GM12878 (cell line): ENCODE data around the gene CLEC16A. TPM values are rescaled to one million over a fixed set of nuclear protein-coding genes. Genes with fewer than 3 reads are reported as not detected.

ENCODE experiments used
- ATAC-seq: fragments of 200-7000 bp; cut with Tn5 transposase; 3 replicates; pipeline ENCODE4 v1.9.1; 2020; ENCODE audit warnings: mild to moderate bottlenecking, moderate library complexity
- BruUV-seq: library from RNA; stranded (reverse); fragments of 400-500 nt; replicated peaks from 2 replicates; lab custom pipeline; 2021; lab: Mats Ljungman, UMichigan
- CTCF ChIA-PET: fragments of 300-600 bp; sonication (Branson Sonifier 250); formaldehyde crosslinking; extraction: SDS; loops from one replicate; lab custom pipeline; 2021; ENCODE audit warnings: inconsistent platforms; lab: Yijun Ruan, JAX
- POLR2A ChIA-PET: fragments of 350-600 bp; formaldehyde crosslinking; extraction: SDS; loops from one replicate; lab custom pipeline; 2021; ENCODE audit warnings: inconsistent platforms; lab: Charles Lee
- RAD21 ChIA-PET: fragments of 300-600 bp; sonication (Branson Sonifier 250); formaldehyde crosslinking; loops from one replicate; lab custom pipeline; 2023; ENCODE audit warnings: antibody characterized with exemption; ENCODE audit not compliant: unreplicated experiment; lab: Charles Lee
- SMC1A ChIA-PET: fragments of 300-600 bp; sonication (Branson Sonifier 250); formaldehyde crosslinking; loops from one replicate; lab custom pipeline; 2023; ENCODE audit not compliant: unreplicated experiment, uncharacterized antibody; lab: Charles Lee
- DNase-seq: peaks from one replicate; pipeline ENCODE4 v3.0.0-alpha.2; 2011; ENCODE audit warnings: low read depth, low spot score
- FAIRE-seq: peaks from 3 replicates; lab custom pipeline; 2011; peaks lifted over from hg19 to GRCh38; lab: Jason Lieb, UNC
- H2AFZ ChIP-seq: 2 replicates; pipeline ENCODE4 v1.6.0; 2011; ENCODE audit warnings: low read depth, low read length, control low read depth; ENCODE audit not compliant: control insufficient read depth
- H3K27ac ChIP-seq: 2 replicates; pipeline ENCODE4 v1.5.1; 2011; ENCODE audit warnings: control low read depth; ENCODE audit not compliant: control insufficient read depth, insufficient read depth
- H3K27me3 ChIP-seq, 2 experiments: replicated peaks in 1 of 2; 2 replicates each; pipeline versions ENCODE4 v1.6.0 to v1.6.1; 2011; ENCODE audit warnings: low read length in 1 of 2; ENCODE audit not compliant: control insufficient read depth in 2 of 2, insufficient read depth in 2 of 2
- H3K36me3 ChIP-seq, 2 experiments: 2 replicates each; pipeline ENCODE4 v1.5.1; 2011; ENCODE audit warnings: low read length in 1 of 2; ENCODE audit not compliant: control insufficient read depth in 2 of 2, insufficient read depth in 2 of 2
- H3K4me1 ChIP-seq: 2 replicates; pipeline ENCODE4 v1.6.1; 2011; ENCODE audit warnings: mild to moderate bottlenecking, low read length, moderate library complexity, mixed read lengths; ENCODE audit not compliant: control insufficient read depth, insufficient read depth
- H3K4me2 ChIP-seq: 2 replicates; pipeline ENCODE4 v1.6.0; 2011; ENCODE audit warnings: control low read depth; ENCODE audit not compliant: control insufficient read depth, insufficient read depth
- H3K4me3 ChIP-seq: fragments of 200-600 bp; sonication (generic); 2 replicates; pipeline ENCODE4 v1.5.1; 2016
- H3K79me2 ChIP-seq: 2 replicates; pipeline ENCODE4 v1.6.0; 2011; ENCODE audit warnings: low read length; ENCODE audit not compliant: control insufficient read depth, insufficient read depth
- H3K9ac ChIP-seq: 2 replicates; pipeline ENCODE4 v1.8.0; 2011; ENCODE audit warnings: low read length, control low read depth, mixed read lengths; ENCODE audit not compliant: control insufficient read depth, insufficient read depth
- H3K9me3 ChIP-seq: replicated peaks from 3 replicates; pipeline ENCODE4 v1.5.1; 2011; ENCODE audit warnings: mild to moderate bottlenecking, low read length; ENCODE audit not compliant: control insufficient read depth, insufficient read depth
- H4K20me1 ChIP-seq: 2 replicates; pipeline ENCODE4 v1.6.0; 2011; ENCODE audit not compliant: control insufficient read depth, insufficient read depth
- ETV6 ChIP-seq, 2 experiments: fragments of 450-650 bp in 1 of 2; IDR thresholded peaks in 1 of 2; conservative IDR thresholded peaks in 1 of 2; 2 replicates each; pipeline ENCODE4 v1.6.1; 2014; ENCODE audit warnings: antibody characterized with exemption in 1 of 2, borderline replicate concordance in 1 of 2, low read depth in 1 of 2, mild to moderate bottlenecking in 1 of 2, moderate library complexity in 1 of 2
- GABPA ChIP-seq: IDR thresholded peaks from 2 replicates; pipeline ENCODE4 v1.6.1; 2014; ENCODE audit warnings: antibody characterized with exemption, low read depth, mild to moderate bottlenecking, inconsistent platforms
- GATAD2B ChIP-seq: fragments of 450-650 bp; conservative IDR thresholded peaks from 2 replicates; pipeline ENCODE4 v1.6.1; 2017; ENCODE audit warnings: low read depth, mild to moderate bottlenecking, moderate library complexity
- NFIC ChIP-seq: IDR thresholded peaks from 2 replicates; pipeline ENCODE4 v1.6.1; 2012; ENCODE audit warnings: low read depth, mild to moderate bottlenecking, inconsistent platforms, low read length, moderate library complexity
- SREBF1 ChIP-seq: IDR thresholded peaks from 2 replicates; pipeline ENCODE4 v1.6.1; 2012; ENCODE audit warnings: mild to moderate bottlenecking, low read length
- SRF ChIP-seq, 2 experiments: IDR thresholded peaks; 2 replicates each; pipeline ENCODE4 v1.6.1; 2011; ENCODE audit warnings: low read depth in 2 of 2, low read length in 2 of 2, mild to moderate bottlenecking in 1 of 2, moderate library complexity in 1 of 2
- ZNF24 ChIP-seq: fragments of 450-650 bp; IDR thresholded peaks from 2 replicates; pipeline ENCODE4 v1.6.1; 2017; ENCODE audit warnings: antibody characterized with exemption, mild to moderate bottlenecking
- WGBS: methylation state at CpG from one replicate; pipeline ENCODE4 v1.1.6; 2016; ENCODE audit warnings: low lambda C conversion rate; ENCODE audit not compliant: insufficient replicate concordance, insufficient coverage; ENCODE audit errors: missing lambda C conversion rate; 5-methylcytosine and 5-hydroxymethylcytosine counted together
- in situ Hi-C: fragments of 300-500 bp; cut with MboI; formaldehyde crosslinking; loops from 9 replicates; pipeline ENCODE4 v1.14.3; 2018; ENCODE audit warnings: mixed read lengths
- intact Hi-C: fragments of 100-400 bp; cut with micrococcal nuclease; formaldehyde crosslinking; loops from one replicate; pipeline ENCODE4 v1.14.2; 2022; ENCODE audit not compliant: unreplicated experiment
- polyA plus RNA-seq, 11 experiments: library from polyadenylated mRNA; depleted of rRNA in 4 of 11; unstranded in 6 of 11; stranded (reverse) in 5 of 11; fragments of >200 nt; fragmentation: Nextera tagmentation in 4 of 11; fragmentation: Illumina TruSeq in 1 of 11; extraction: Ambion mirVana in 4 of 11; extraction: Trizol in 1 of 11; gene quantifications; 1 replicate in 1 of 11; 2 replicates in 10 of 11; pipeline versions ENCODE4 v1.2.1 to v1.2.3, GENCODE V29; 2011 to 2016; ENCODE audit warnings: inconsistent platforms in 2 of 11, missing spikeins in 2 of 11, low read depth in 1 of 11
- total RNA-seq, 4 experiments: library from RNA; depleted of rRNA in 3 of 4; stranded (reverse); fragments of >200 nt in 3 of 4; fragmentation: Illumina TruSeq in 1 of 4; extraction: Trizol in 1 of 4; gene quantifications; 2 replicates each; pipeline versions ENCODE4 v1.2.1 to v1.2.3, GENCODE V29; 2013 to 2021

CLEC16A gene
- total and polyA plus RNA-seq, 10 of the 15 experiments (the other 5 are each of a cell fraction or from before 2014, with no cell fraction given): 1.5 to 28.8 (median 19.2) TPM

DNA sequence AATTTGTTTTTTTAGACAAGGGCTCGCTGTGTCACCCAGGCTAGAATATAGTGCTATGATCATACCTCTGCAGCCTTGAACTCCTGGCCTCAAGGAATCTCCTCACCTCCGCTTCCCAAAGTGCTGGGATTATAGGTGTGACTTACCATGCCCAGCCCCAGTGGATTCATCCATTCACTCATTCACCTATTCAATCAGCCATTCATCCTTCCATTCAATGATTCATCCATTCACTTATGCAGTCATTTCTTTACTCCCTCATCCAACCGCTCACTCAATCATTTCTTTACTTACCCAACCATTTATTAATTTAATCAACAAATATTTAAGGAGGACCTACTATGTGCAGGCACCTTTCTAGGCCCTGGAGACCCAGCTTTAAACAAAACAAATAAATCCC lies 27.8 kb upstream of the CLEC16A start:
- POLR2A ChIA-PET: interaction anchor here (0.7 to 3.2 kb wide), 7 partner anchors 10 to 39 kb away, joined by 3 to 16 read pairs (median 4); no protein-coding TSS in a partner anchor
- ATAC-seq (no peak), DNase-seq (no peak), FAIRE-seq (no peak)
- no peaks in the 10 kb centered on the region for H4K20me1 ChIP-seq
- intact Hi-C loops (loop anchor here (10.0 kb wide), 1 partner anchor 82 kb away; no protein-coding TSS in a partner anchor), in situ Hi-C loops (loop anchor here (5.0 kb wide), 1 partner anchor 174 kb away; the partner anchor contains the start of gene NUBP1)
- H3K4me2 ChIP-seq: no peak overlapping the region
- H3K4me1 ChIP-seq: peaks cover 35% of the 10 kb centered on the region
- no peaks in the 10 kb centered on the region for H3K9me3 ChIP-seq
- 64% methylated on average over 3 of the region's 3 CpGs for WGBS
- TF ChIP-seq ZNF24 (peak; percentile 42; the same call in 1 of the 2 replicates), NFIC (no peak), ETV6 (conservative IDR thresholded peaks at IDR 0.05 in 1 of 2, IDR thresholded peaks at IDR 0.05 in 1 of 2; ENCODE audit: borderline replicate concordance in 1 of 2, low read depth in 1 of 2) (no peak), SRF (IDR thresholded peaks at IDR 0.05; ENCODE audit: low read depth in 2 of 2, low read length in 2 of 2) (no peak), GATAD2B (no peak), GABPA (no peak), SREBF1 (no peak)
- no peak overlapping the region for H2AFZ ChIP-seq
- no peak overlapping the region; the same call in 1 of the 2 replicates for H3K27ac ChIP-seq
- CTCF ChIA-PET: interaction anchor here (0.6 to 7.4 kb wide), 12 partner anchors 10 to 402 kb away, joined by 3 to 91 read pairs (median 4); partner anchors contain the start of genes CIITA and NUBP1
- no peak overlapping the region for H3K4me3 ChIP-seq
- H3K79me2 ChIP-seq: no peaks in the 10 kb centered on the region
- peaks cover 26 to 33% of the 10 kb centered on the region in 2 experiments for H3K36me3 ChIP-seq
- H3K27me3 ChIP-seq: no peaks in the 10 kb centered on the region
- SMC1A ChIA-PET: interaction anchor here (0.6 to 6.6 kb wide), 12 partner anchors 10 to 312 kb away, joined by 3 to 79 read pairs (median 5); partner anchors contain the start of gene CIITA
- no peak overlapping the region for H3K9ac ChIP-seq
- BruUV-seq: no TSS peak
- RAD21 ChIA-PET: interaction anchor here (0.8 to 7.2 kb wide), 12 partner anchors 26 to 178 kb away, joined by 3 to 87 read pairs (median 6); partner anchors contain the start of genes CIITA and NUBP1
